GM12878 (cell line): Measurements from ENCODE around the gene ANKRD11. TPM values are rescaled to one million over a fixed set of nuclear protein-coding genes. Genes with fewer than 3 reads are reported as not detected.
A peak's percentile ranks its signal among the peaks of the same experiment; 100 is the strongest.

ENCODE experiments used
- ATAC-seq: fragments of 200-7000 bp; cut with Tn5 transposase; 3 replicates; pipeline ENCODE4 v1.9.1; 2020; ENCODE audit warnings: mild to moderate bottlenecking, moderate library complexity
- BruUV-seq: library from RNA; stranded (reverse); fragments of 400-500 nt; replicated peaks from 2 replicates; lab custom pipeline; 2021; lab: Mats Ljungman, UMichigan
- CTCF ChIA-PET: fragments of 300-600 bp; sonication (Branson Sonifier 250); formaldehyde crosslinking; extraction: SDS; loops from one replicate; lab custom pipeline; 2021; ENCODE audit warnings: inconsistent platforms; lab: Yijun Ruan, JAX
- POLR2A ChIA-PET: fragments of 350-600 bp; formaldehyde crosslinking; extraction: SDS; loops from one replicate; lab custom pipeline; 2021; ENCODE audit warnings: inconsistent platforms; lab: Charles Lee
- RAD21 ChIA-PET: fragments of 300-600 bp; sonication (Branson Sonifier 250); formaldehyde crosslinking; loops from one replicate; lab custom pipeline; 2023; ENCODE audit warnings: antibody characterized with exemption; ENCODE audit not compliant: unreplicated experiment; lab: Charles Lee
- SMC1A ChIA-PET: fragments of 300-600 bp; sonication (Branson Sonifier 250); formaldehyde crosslinking; loops from one replicate; lab custom pipeline; 2023; ENCODE audit not compliant: unreplicated experiment, uncharacterized antibody; lab: Charles Lee
- DNase-seq: peaks from one replicate; pipeline ENCODE4 v3.0.0-alpha.2; 2011; ENCODE audit warnings: low read depth, low spot score
- FAIRE-seq: peaks from 3 replicates; lab custom pipeline; 2011; peaks lifted over from hg19 to GRCh38; lab: Jason Lieb, UNC
- H2AFZ ChIP-seq: 2 replicates; pipeline ENCODE4 v1.6.0; 2011; ENCODE audit warnings: low read depth, low read length, control low read depth; ENCODE audit not compliant: control insufficient read depth
- H3K27ac ChIP-seq: 2 replicates; pipeline ENCODE4 v1.5.1; 2011; ENCODE audit warnings: control low read depth; ENCODE audit not compliant: control insufficient read depth, insufficient read depth
- H3K27me3 ChIP-seq, 2 experiments: replicated peaks in 1 of 2; 2 replicates each; pipeline versions ENCODE4 v1.6.0 to v1.6.1; 2011; ENCODE audit warnings: low read length in 1 of 2; ENCODE audit not compliant: control insufficient read depth in 2 of 2, insufficient read depth in 2 of 2
- H3K36me3 ChIP-seq, 2 experiments: 2 replicates each; pipeline ENCODE4 v1.5.1; 2011; ENCODE audit warnings: low read length in 1 of 2; ENCODE audit not compliant: control insufficient read depth in 2 of 2, insufficient read depth in 2 of 2
- H3K4me1 ChIP-seq: 2 replicates; pipeline ENCODE4 v1.6.1; 2011; ENCODE audit warnings: mild to moderate bottlenecking, low read length, moderate library complexity, mixed read lengths; ENCODE audit not compliant: control insufficient read depth, insufficient read depth
- H3K4me2 ChIP-seq: 2 replicates; pipeline ENCODE4 v1.6.0; 2011; ENCODE audit warnings: control low read depth; ENCODE audit not compliant: control insufficient read depth, insufficient read depth
- H3K4me3 ChIP-seq: fragments of 200-600 bp; sonication (generic); 2 replicates; pipeline ENCODE4 v1.5.1; 2016
- H3K79me2 ChIP-seq: 2 replicates; pipeline ENCODE4 v1.6.0; 2011; ENCODE audit warnings: low read length; ENCODE audit not compliant: control insufficient read depth, insufficient read depth
- H3K9ac ChIP-seq: 2 replicates; pipeline ENCODE4 v1.8.0; 2011; ENCODE audit warnings: low read length, control low read depth, mixed read lengths; ENCODE audit not compliant: control insufficient read depth, insufficient read depth
- H3K9me3 ChIP-seq: replicated peaks from 3 replicates; pipeline ENCODE4 v1.5.1; 2011; ENCODE audit warnings: mild to moderate bottlenecking, low read length; ENCODE audit not compliant: control insufficient read depth, insufficient read depth
- H4K20me1 ChIP-seq: 2 replicates; pipeline ENCODE4 v1.6.0; 2011; ENCODE audit not compliant: control insufficient read depth, insufficient read depth
- CBFB ChIP-seq: IDR thresholded peaks from 2 replicates; pipeline ENCODE4 v1.6.1; 2016; ENCODE audit warnings: antibody characterized with exemption, low read depth
- GATAD2B ChIP-seq: fragments of 450-650 bp; conservative IDR thresholded peaks from 2 replicates; pipeline ENCODE4 v1.6.1; 2017; ENCODE audit warnings: low read depth, mild to moderate bottlenecking, moderate library complexity
- KDM1A ChIP-seq: fragments of 200-600 bp; sonication (generic); IDR thresholded peaks from 2 replicates; pipeline ENCODE4 v1.6.1; 2016; ENCODE audit warnings: borderline replicate concordance
- MEF2B ChIP-seq: fragments of 450-650 bp; IDR thresholded peaks from 2 replicates; pipeline ENCODE4 v1.6.1; 2018; ENCODE audit warnings: mild to moderate bottlenecking, moderate library complexity; ENCODE audit not compliant: partially characterized antibody, poor library complexity, severe bottlenecking
- ZNF24 ChIP-seq: fragments of 450-650 bp; IDR thresholded peaks from 2 replicates; pipeline ENCODE4 v1.6.1; 2017; ENCODE audit warnings: antibody characterized with exemption, mild to moderate bottlenecking
- WGBS: methylation state at CpG from one replicate; pipeline ENCODE4 v1.1.6; 2016; ENCODE audit warnings: low lambda C conversion rate; ENCODE audit not compliant: insufficient replicate concordance, insufficient coverage; ENCODE audit errors: missing lambda C conversion rate; 5-methylcytosine and 5-hydroxymethylcytosine counted together
- in situ Hi-C: fragments of 300-500 bp; cut with MboI; formaldehyde crosslinking; loops from 9 replicates; pipeline ENCODE4 v1.14.3; 2018; ENCODE audit warnings: mixed read lengths
- intact Hi-C: fragments of 100-400 bp; cut with micrococcal nuclease; formaldehyde crosslinking; loops from one replicate; pipeline ENCODE4 v1.14.2; 2022; ENCODE audit not compliant: unreplicated experiment
- polyA plus RNA-seq, 11 experiments: library from polyadenylated mRNA; depleted of rRNA in 4 of 11; unstranded in 6 of 11; stranded (reverse) in 5 of 11; fragments of >200 nt; fragmentation: Nextera tagmentation in 4 of 11; fragmentation: Illumina TruSeq in 1 of 11; extraction: Ambion mirVana in 4 of 11; extraction: Trizol in 1 of 11; gene quantifications; 1 replicate in 1 of 11; 2 replicates in 10 of 11; pipeline versions ENCODE4 v1.2.1 to v1.2.3, GENCODE V29; 2011 to 2016; ENCODE audit warnings: inconsistent platforms in 2 of 11, missing spikeins in 2 of 11, low read depth in 1 of 11
- total RNA-seq, 4 experiments: library from RNA; depleted of rRNA in 3 of 4; stranded (reverse); fragments of >200 nt in 3 of 4; fragmentation: Illumina TruSeq in 1 of 4; extraction: Trizol in 1 of 4; gene quantifications; 2 replicates each; pipeline versions ENCODE4 v1.2.1 to v1.2.3, GENCODE V29; 2013 to 2021
- TF ChIP-seq, protein P1 (sequence below): fragments of 450-650 bp; formaldehyde crosslinking; IDR thresholded peaks from 2 replicates; pipeline ENCODE4 v1.5.0; 2022; ENCODE audit warnings: mild to moderate bottlenecking, missing genetic modification characterization

Gene ANKRD11
- total and polyA plus RNA-seq, 10 of the 15 experiments (the other 5 are each of a cell fraction or from before 2014, with no cell fraction given): 5.1 to 103 (median 27.4) TPM

DNA sequence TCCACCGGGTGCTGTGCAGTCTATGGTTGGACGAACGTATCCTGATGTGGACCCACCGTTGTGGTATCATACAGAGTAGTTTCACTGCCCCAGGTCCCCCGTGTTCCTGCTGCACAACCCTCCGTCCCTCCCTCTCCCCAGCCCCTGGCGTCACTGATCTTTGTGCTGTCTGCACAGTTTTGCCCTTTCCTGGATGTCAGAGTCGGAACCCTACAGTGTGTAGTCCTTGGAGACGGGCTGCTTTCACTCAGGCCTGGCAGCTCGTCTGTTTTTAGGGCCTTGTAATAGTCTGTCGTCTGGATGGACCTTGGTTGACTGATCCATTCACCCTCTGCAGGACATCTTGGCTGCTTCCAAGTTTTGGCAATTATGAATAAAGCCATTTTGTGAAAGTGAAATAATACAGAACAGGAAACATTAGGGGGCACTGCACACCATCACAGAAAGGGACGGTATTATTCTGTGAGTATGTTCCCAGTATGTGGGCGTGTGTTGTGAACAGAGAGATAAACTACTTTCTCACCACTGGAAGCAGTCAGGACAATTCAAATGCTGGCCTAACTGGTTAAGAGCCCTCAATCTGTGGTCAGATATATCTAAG is 156.9 kb downstream of the ANKRD11 start (continued):
- TF ChIP-seq GATAD2B (peak; percentile 48; the same call in 1 of the 2 replicates), ZNF24 (0 out of 2 replicates have a peak, but pooled peaks have one; percentile 21)

DNA sequence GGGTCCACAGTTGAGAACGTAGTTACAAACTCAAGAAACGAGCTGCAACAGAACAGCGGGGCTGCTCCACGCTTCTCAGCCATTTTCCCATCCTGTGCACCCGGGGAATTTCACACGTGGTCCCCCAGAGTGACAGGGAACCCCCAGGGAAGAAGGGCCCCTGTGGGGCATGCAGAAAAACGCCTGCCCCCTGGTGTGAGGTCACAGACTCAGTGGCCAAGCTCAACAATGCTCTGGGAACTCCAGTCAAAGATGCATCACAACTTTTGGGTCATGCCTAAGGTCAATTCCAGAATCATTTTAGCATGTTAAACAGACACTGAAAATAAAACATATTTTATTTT is 157.5 kb downstream of the ANKRD11 start:
- no peak overlapping the region for H3K4me3 ChIP-seq
- H3K9ac ChIP-seq: no peak overlapping the region
- intact Hi-C loops (loop anchor here (2.0 to 5.0 kb wide), 3 partner anchors 154 to 224 kb away; partner anchors contain the start of gene SPG7), in situ Hi-C loops (loop anchor here (5.0 kb wide), 1 partner anchor 224 kb away; no protein-coding TSS in a partner anchor)
- WGBS: 46% methylated on average over 7 of the region's 7 CpGs
- TF ChIP-seq, protein P1, sequence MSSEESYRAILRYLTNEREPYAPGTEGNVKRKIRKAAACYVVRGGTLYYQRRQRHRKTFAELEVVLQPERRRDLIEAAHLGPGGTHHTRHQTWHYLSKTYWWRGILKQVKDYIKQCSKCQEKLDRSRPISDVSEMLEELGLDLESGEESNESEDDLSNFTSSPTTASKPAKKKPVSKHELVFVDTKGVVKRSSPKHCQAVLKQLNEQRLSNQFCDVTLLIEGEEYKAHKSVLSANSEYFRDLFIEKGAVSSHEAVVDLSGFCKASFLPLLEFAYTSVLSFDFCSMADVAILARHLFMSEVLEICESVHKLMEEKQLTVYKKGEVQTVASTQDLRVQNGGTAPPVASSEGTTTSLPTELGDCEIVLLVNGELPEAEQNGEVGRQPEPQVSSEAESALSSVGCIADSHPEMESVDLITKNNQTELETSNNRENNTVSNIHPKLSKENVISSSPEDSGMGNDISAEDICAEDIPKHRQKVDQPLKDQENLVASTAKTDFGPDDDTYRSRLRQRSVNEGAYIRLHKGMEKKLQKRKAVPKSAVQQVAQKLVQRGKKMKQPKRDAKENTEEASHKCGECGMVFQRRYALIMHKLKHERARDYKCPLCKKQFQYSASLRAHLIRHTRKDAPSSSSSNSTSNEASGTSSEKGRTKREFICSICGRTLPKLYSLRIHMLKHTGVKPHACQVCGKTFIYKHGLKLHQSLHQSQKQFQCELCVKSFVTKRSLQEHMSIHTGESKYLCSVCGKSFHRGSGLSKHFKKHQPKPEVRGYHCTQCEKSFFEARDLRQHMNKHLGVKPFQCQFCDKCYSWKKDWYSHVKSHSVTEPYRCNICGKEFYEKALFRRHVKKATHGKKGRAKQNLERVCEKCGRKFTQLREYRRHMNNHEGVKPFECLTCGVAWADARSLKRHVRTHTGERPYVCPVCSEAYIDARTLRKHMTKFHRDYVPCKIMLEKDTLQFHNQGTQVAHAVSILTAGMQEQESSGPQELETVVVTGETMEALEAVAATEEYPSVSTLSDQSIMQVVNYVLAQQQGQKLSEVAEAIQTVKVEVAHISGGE (CRISPR knock-in tag): no peak
- TF ChIP-seq KDM1A: no peak
- peak; percentile 29 for TF ChIP-seq MEF2B
- TF ChIP-seq CBFB: no peak
- no TSS peak for BruUV-seq
- H3K79me2 ChIP-seq: peaks cover 82% of the 10 kb centered on the region
- H3K27me3 ChIP-seq: no peaks in the 10 kb centered on the region
- H2AFZ ChIP-seq: no peak overlapping the region
- POLR2A ChIA-PET: interaction anchor here (0.5 to 1.1 kb wide), 2 partner anchors 9 to 87 kb away, joined by 3 read pairs; no protein-coding TSS in a partner anchor
- H4K20me1 ChIP-seq: peaks cover 30% of the 10 kb centered on the region
- RAD21 ChIA-PET: interaction anchor here (1.3 kb wide), 1 partner anchor 122 kb away, joined by 3 read pairs; no protein-coding TSS in a partner anchor
- no peak overlapping the region for H3K27ac ChIP-seq
- H3K36me3 ChIP-seq: peaks cover 0 to under 1% of the 10 kb centered on the region in 2 experiments; a peak in 2 of 4 replicates
- no peak overlapping the region for H3K4me2 ChIP-seq
- CTCF ChIA-PET: interaction anchor here (0.6 to 1.6 kb wide), 6 partner anchors 44 to 225 kb away, joined by 3 to 5 read pairs (median 3); partner anchors contain the start of gene SPG7
- SMC1A ChIA-PET: interaction anchor here (0.9 kb wide), 1 partner anchor 156 kb away, joined by 3 read pairs; no protein-coding TSS in a partner anchor
- FAIRE-seq: no peak
- no peaks in the 10 kb centered on the region for H3K9me3 ChIP-seq
- H3K4me1 ChIP-seq: peaks cover 35% of the 10 kb centered on the region
- ATAC-seq: no peak
- no peak for DNase-seq
